Psoas muscle (tissue), 8 donors: Measurements from ENCODE around the gene AGPAT4. TPM values are rescaled to one million over a fixed set of nuclear protein-coding genes. Genes with fewer than 3 reads are reported as not detected.

Experiments
- ATAC-seq, 4 donors: fragments of 200-7000 bp; cut with Tn5 transposase; one replicate each; pipeline ENCODE4 v1.9.1; 2020; ENCODE audit warnings: moderate library complexity in 3 of 4, mild to moderate bottlenecking in 2 of 4
- DNase-seq, 2 donors: peaks; one replicate each; pipeline ENCODE4 v3.0.0-alpha.2; 2020
- H3K27ac ChIP-seq: fragments of 200-600 bp; one replicate; pipeline ENCODE4 v1.8.0; 2022
- H3K27me3 ChIP-seq, 3 donors: fragments of 200-600 bp in 1 of 3; one replicate each; pipeline versions ENCODE4 v1.6.1 to v1.8.0; 2013 to 2022; ENCODE audit warnings: low read length in 2 of 3, mild to moderate bottlenecking in 2 of 3, moderate library complexity in 1 of 3; ENCODE audit not compliant: insufficient read depth in 3 of 3
- H3K36me3 ChIP-seq, 2 donors: fragments of 200-600 bp in 1 of 2; one replicate each; pipeline versions ENCODE4 v1.6.1 to v1.8.0; 2013 to 2022; ENCODE audit warnings: low read depth in 1 of 2, mild to moderate bottlenecking in 1 of 2, moderate library complexity in 1 of 2; ENCODE audit not compliant: insufficient read depth in 1 of 2
- H3K4me1 ChIP-seq: fragments of 200-600 bp; one replicate; pipeline ENCODE4 v1.8.0; 2022
- H3K4me3 ChIP-seq: fragments of 200-600 bp; one replicate; pipeline ENCODE4 v1.8.0; 2022; ENCODE audit warnings: mild to moderate bottlenecking
- H3K9me3 ChIP-seq: fragments of 200-600 bp; one replicate; pipeline ENCODE4 v1.8.0; 2022
- WGBS, 3 donors: extraction: QIAGEN DNeasy Blood & Tissue Kit; methylation state at CpG; one replicate each; pipeline versions ENCODE4 v1.1.6 to v1.1.7; 2013; 5-methylcytosine and 5-hydroxymethylcytosine counted together
- intact Hi-C, 2 donors: fragments of 100-400 bp; cut with DNase I; formaldehyde crosslinking; loops; one replicate each; pipeline versions ENCODE4 v1.11.0 to v1.14.2; 2022
- polyA plus RNA-seq, 3 donors: library from polyadenylated mRNA; stranded (reverse); fragments of 200-250 nt; gene quantifications; one replicate each; pipeline ENCODE4 v1.2.3, GENCODE V29; 2013
- total RNA-seq, 4 donors: library from RNA; stranded (reverse); fragmentation: NEBNext Ultra II Directional in 2 of 4; extraction: Animal tissue kit (Norgen Biotek cat#: 25700) in 2 of 4; gene quantifications; one replicate each; pipeline versions ENCODE4 v1.2.1 to v1.2.4, GENCODE V29; 2021 to 2023
- TF ChIP-seq, protein P1 (sequence below): fragments of 200-600 bp; IDR thresholded peaks from one replicate; pipeline ENCODE4 v1.8.0; 2022; ENCODE audit warnings: antibody characterized with exemption
- donor health status: healthy with polysubstance abuse.
- donor health status: DM: no; HTN: no; CAD: no; lungs with moderate emphysema.
- donor health status: Bipolar disorder and iron deficiency.
- donor health status: healthy.
- donor health status: DM: yes; HTN: yes; CAD: no.
- donor health status: DM: no; HTN: no; CAD: no.
- donor health status: DM: no; HTN: no; CAD: no.
- donor health status: DM: yes; HTN: yes; CAD: no.

Gene AGPAT4
- total and polyA plus RNA-seq, 7 donors = 0.18 to 1.7 (median 0.59) TPM

DNA sequence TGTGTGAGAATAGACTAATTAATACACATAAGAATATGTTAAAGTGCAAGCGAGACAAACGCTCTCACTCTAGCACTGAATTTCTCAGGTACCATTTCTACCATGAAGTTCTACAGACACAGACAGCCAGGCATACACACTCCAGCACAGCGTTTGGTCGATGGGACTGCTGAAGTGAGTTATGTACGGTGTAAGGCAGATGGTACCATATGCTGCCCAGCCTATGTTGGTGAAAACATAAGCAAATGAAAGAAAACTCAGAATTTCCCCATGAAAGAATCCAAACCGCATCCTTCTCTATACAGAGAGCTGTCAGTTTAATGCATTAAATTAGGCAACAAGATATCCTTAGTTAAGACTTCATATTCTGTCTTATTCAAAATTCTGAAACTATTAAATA lies 34.9 kb downstream of the AGPAT4 start:
- no peak for DNase-seq
- intact Hi-C loops = no loop called here
- Histone ChIP-seq H3K4me1 (no peaks in the 10 kb centered on the region), H3K27ac (no peak overlapping the region), H3K9me3 (no peaks in the 10 kb centered on the region), H3K4me3 (no peak overlapping the region), H3K36me3 (no peaks in the 10 kb centered on the region), H3K27me3 (no peaks in the 10 kb centered on the region)
- ATAC-seq = no peak
- WGBS, 3 donors = 81 to 82% (median 82%) methylated on average over 6 of the region's 6 CpGs
- TF ChIP-seq, protein P1, sequence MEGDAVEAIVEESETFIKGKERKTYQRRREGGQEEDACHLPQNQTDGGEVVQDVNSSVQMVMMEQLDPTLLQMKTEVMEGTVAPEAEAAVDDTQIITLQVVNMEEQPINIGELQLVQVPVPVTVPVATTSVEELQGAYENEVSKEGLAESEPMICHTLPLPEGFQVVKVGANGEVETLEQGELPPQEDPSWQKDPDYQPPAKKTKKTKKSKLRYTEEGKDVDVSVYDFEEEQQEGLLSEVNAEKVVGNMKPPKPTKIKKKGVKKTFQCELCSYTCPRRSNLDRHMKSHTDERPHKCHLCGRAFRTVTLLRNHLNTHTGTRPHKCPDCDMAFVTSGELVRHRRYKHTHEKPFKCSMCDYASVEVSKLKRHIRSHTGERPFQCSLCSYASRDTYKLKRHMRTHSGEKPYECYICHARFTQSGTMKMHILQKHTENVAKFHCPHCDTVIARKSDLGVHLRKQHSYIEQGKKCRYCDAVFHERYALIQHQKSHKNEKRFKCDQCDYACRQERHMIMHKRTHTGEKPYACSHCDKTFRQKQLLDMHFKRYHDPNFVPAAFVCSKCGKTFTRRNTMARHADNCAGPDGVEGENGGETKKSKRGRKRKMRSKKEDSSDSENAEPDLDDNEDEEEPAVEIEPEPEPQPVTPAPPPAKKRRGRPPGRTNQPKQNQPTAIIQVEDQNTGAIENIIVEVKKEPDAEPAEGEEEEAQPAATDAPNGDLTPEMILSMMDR = no peak

DNA sequence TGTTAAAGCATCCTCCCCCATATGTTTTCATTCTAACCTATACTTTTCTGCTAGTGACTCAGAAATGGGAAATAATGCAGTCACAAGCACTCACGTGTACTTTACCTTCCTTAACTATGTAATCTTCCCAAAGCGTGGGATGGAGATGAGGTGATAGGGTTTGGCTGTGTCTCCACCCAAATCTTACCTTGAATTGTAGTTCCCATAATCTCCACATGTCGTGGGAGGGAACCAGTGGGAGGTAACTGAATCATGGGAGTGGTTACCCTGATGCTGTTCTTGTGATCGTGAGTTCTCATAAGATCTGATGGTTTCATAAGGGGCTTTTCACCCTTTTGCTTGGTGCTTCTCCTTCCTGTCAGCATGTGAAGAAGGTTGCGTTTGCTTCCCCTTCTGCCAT lies 35.4 kb downstream of the AGPAT4 start:
- TF ChIP-seq, protein P1 = no peak
- intact Hi-C loops = no loop called here

DNA sequence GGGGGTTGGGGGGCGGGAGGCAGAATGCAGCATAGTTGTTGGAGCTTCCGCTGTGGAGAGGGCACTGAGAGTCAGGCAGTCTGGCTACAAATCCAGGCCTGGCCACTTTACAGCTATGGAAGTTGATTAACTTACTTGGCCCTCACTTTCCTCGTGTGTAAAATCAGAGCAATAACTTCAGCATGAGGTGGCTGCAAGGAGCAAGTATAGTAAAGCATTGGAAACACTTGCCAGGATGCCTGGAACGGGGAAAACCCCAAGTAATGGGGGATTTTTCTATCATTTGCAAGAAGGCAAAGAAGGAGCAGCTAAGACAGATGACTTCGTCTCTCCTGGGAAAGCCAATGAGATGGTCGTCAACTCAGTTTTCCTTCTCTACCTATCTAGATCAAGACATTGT lies 35.8 kb downstream of the AGPAT4 start:
- H3K27ac ChIP-seq = no peak overlapping the region
- DNase-seq (no peak), ATAC-seq (no peak)
- H3K4me3 ChIP-seq = no peak overlapping the region
- 82 to 87% (median 84%) methylated on average over 6 of the region's 6 CpGs for WGBS, 3 donors
- H3K27me3 ChIP-seq = no peaks in the 10 kb centered on the region
- intact Hi-C loops = no loop called here
- H3K36me3 ChIP-seq = no peaks in the 10 kb centered on the region
- H3K4me1 ChIP-seq = no peaks in the 10 kb centered on the region
- TF ChIP-seq, protein P1 = no peak
- no peaks in the 10 kb centered on the region for H3K9me3 ChIP-seq

More for the DNA sequence above, 35.4 kb downstream of the AGPAT4 start:
- no peaks in the 10 kb centered on the region for H3K9me3 ChIP-seq
- no peak for ATAC-seq
- no peaks in the 10 kb centered on the region for H3K27me3 ChIP-seq
- H3K4me3 ChIP-seq = no peak overlapping the region
- no peaks in the 10 kb centered on the region for H3K36me3 ChIP-seq
- H3K27ac ChIP-seq = no peak overlapping the region
- DNase-seq = no peak
- no peaks in the 10 kb centered on the region for H3K4me1 ChIP-seq
- WGBS, 3 donors = 90 to 93% (median 92%) methylated on average over 5 of the region's 5 CpGs

DNA sequence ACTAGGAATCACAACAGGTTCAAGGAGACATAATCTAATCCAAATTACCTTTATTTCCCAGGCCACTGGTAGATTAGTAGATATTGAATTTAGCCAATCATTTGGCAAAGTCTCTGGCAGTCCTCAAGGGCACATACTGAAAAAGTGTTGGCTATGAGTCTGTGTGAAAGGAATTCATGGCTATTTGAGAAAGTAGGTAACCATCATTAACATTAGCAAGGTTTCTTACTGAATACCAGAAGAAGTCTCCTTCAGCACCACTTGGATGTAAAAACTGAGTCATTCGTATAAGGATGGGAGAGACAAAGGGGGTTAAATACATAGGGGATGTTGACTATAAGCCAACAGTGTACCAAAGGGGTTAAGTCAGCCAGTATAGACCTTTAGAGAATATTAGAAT lies 36.7 kb downstream of the AGPAT4 start:
- DNase-seq (no peak), ATAC-seq (no peak)
- Histone ChIP-seq H3K36me3 (no peaks in the 10 kb centered on the region), H3K27me3 (no peaks in the 10 kb centered on the region), H3K27ac (no peak overlapping the region), H3K4me3 (no peak overlapping the region), H3K4me1 (no peaks in the 10 kb centered on the region), H3K9me3 (no peaks in the 10 kb centered on the region)
- WGBS, 3 donors = 95 to 100% (median 98%) methylated on average over 1 of the region's 1 CpG
- TF ChIP-seq, protein P1 = no peak
- intact Hi-C loops = no loop called here

DNA sequence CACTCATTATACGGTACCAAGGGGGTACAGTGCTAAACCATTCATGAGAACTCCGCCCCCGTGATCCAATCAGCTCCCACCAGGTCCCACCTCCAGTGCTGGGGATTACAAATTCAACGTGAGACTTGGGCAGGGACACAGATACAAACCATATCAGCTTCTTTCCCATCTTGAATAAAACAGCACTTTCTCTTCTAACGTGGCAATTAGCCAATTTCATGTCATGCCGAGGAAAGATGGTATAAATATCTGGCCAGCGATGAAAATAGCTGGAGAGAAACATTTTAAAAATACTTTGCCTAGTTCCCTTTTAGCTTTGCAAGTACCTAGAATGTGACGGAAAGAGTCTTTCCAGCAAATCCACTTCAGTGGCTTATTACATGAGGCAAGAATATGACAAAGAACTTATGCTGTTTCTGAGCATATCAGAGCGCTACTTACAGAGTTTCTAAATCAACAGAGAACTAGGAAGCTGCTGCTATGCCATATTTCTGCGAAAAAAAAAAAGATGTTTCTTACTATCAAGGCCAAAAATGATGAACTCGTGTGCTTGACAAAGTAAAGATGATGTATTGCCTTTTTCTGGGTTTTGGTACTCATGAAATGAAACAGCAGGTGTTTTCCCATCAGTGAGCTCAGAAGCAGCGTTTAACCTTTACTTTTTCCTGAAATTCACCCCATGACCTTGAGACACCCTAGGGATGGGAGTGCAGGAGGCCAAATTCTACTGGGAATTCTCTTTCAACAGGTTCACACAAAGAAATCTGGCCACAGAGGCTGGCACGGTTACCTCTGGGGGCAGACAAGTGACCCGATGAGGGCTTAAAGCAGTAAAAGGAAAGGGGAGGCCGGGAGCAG lies 37.9 kb downstream of the AGPAT4 start:
- Histone ChIP-seq H3K9me3 (no peaks in the 10 kb centered on the region), H3K4me1 (no peaks in the 10 kb centered on the region), H3K4me3 (no peak overlapping the region), H3K27me3 (no peaks in the 10 kb centered on the region), H3K36me3 (no peaks in the 10 kb centered on the region), H3K27ac (no peak overlapping the region)
- ATAC-seq (no peak), DNase-seq (no peak)
- 59 to 70% (median 63%) methylated on average over 15 of the region's 15 CpGs for WGBS, 3 donors
- TF ChIP-seq, protein P1 = no peak
- intact Hi-C loops = no loop called here
